Fibroblast of skin of right quadriceps (primary cell): Measurements from ENCODE around the gene MASP1.

Source experiments
- DNase-seq: peaks from one replicate; pipeline ENCODE4 v3.0.0-alpha.2; 2013

The MASP1 gene

GRCh38 chr3:187293516-187294430 is 2.2 kb upstream of the MASP1 start:
- peak; percentile 79 for DNase-seq

- DNase-seq, result peak; percentile 60
Measured at GRCh38 chr3:187292631-187293515, 1.3 kb upstream of the MASP1 start.

GRCh38 chr3:187292181-187292580 is 644 bp upstream of the MASP1 start:
- DNase-seq, result no peak

- DNase-seq, result peak; percentile 62
Measured at GRCh38 chr3:187291001-187291511, 481 bp downstream of the MASP1 start.

- DNase-seq, result peak; percentile 28
Measured at GRCh38 chr3:187290503-187290902, 1.0 kb downstream of the MASP1 start.

GRCh38 chr3:187288855-187289605 is 2.5 kb downstream of the MASP1 start:
- no peak for DNase-seq

GRCh38 chr3:187288131-187288854 is 3.2 kb downstream of the MASP1 start:
- no peak for DNase-seq

- no peak for DNase-seq
Measured at GRCh38 chr3:187287256-187287655, 4.3 kb downstream of the MASP1 start.

- DNase-seq, result no peak
Measured at GRCh38 chr3:187286467-187287059, 5.0 kb downstream of the MASP1 start.

- peak; percentile 93 for DNase-seq
Measured at GRCh38 chr3:187281191-187281714, 10.3 kb downstream of the MASP1 start.

- DNase-seq, result no peak
Measured at GRCh38 chr3:187280644-187281043, 10.9 kb downstream of the MASP1 start.

- no peak for DNase-seq
Measured at GRCh38 chr3:187277129-187277462, 14.4 kb downstream of the MASP1 start.

GRCh38 chr3:187276397-187277128 is 15.0 kb downstream of the MASP1 start:
- no peak for DNase-seq

- DNase-seq, result no peak
Measured at GRCh38 chr3:187274977-187275338, 16.6 kb downstream of the MASP1 start.

- no peak for DNase-seq
Measured at GRCh38 chr3:187274315-187274976, 17.1 kb downstream of the MASP1 start.

GRCh38 chr3:187271582-187271981 is 20.0 kb downstream of the MASP1 start:
- no peak for DNase-seq

- no peak for DNase-seq
Measured at GRCh38 chr3:187269486-187269885, 22.1 kb downstream of the MASP1 start.

- DNase-seq, result no peak
Measured at GRCh38 chr3:187267306-187267705, 24.2 kb downstream of the MASP1 start.

- DNase-seq, result no peak
Measured at GRCh38 chr3:187266691-187267090, 24.8 kb downstream of the MASP1 start.

GRCh38 chr3:187265461-187265955 is 26.0 kb downstream of the MASP1 start:
- DNase-seq, result no peak
